HG02852 (cell line): ENCODE measurements around the gene SLC25A23.
"Not testable (repeated sequence)": the region's sequence is repeated elsewhere in the genome, so short reads cannot be mapped to it uniquely, and the experiment has no call there.

ENCODE experiments used
- ATAC-seq: cut with Tn5 transposase; IDR thresholded peaks from one replicate; pipeline ENCODE4 v1.9.1; 2021; ENCODE audit warnings: mild to moderate bottlenecking, moderate library complexity; ENCODE audit not compliant: unreplicated experiment

SLC25A23 gene

DNA sequence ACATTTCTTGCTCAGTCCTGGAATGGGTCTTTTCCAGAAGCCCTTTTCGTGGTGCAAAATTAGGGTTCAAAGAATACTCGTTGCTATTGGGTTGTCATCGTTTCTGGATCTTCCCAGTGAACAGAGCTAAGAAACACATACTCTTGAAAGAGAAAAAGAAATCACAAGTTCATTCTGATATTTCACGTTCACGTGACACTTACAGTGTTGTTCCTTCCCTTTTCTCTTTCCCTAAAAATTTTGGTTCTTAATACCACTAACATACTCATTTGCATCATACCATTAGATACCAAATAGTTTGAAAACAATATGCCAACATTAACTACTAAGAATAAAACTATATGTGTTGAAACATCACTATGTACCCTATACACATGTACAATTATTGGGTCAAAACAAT lies 53.2 kb downstream of the SLC25A23 start:
- ATAC-seq = no peak

DNA sequence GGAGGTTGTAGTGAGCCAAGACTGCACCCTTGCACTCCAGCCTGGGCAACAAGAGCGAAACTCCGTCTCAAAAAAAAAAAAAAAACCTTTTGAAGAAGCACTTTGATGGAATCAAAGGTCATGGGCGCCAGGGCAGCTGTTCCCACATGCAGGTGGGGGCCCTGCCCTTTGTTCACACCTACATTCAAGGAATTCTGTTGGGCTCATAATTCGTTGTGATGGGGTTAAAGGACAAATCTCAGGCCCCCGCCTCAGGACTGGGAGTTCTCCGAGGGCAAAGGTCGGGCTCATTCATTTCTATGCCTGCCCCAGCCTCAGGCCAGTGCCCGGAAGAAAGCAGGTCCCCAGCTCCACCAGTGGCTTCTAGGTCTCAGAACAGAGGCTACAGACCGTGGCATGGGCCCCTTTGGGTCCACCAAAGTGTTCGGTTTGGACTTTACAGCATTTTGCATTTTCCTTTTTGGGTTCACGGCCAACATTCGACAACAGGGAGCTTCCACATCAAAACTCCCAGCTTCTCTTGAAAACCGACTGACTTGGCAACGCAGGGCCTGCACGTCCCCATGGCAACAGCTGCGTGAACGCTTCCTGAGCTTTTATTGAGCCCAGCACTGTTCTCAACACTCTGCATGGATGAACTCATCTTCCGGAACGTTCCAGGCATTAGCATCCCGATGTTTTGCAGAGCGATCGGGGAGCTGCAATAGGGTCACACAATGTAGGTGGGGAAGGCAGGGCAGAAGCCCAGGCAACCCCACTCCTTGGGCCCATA lies 56.6 kb downstream of the SLC25A23 start:
- ATAC-seq = no peak

DNA sequence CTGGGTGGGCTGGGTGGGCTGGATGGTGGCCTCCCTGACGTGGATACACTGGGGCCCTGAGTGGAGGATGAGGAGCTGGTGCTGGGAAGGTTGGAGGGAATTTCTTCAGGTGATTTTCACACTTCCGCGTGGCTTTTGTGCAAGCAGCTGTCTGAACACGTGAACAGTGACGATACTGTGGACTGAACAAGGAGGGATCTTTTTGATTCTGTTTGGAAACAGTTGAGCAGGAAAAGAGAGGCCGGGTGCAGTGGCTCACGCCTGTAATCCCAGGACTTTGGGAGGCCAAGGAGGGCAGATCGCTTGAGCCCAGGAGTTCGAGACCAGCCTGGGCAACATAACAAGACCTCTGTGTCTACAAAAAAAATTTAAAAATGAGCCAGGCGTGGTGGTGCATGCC lies 57.5 kb downstream of the SLC25A23 start:
- no peak for ATAC-seq

DNA sequence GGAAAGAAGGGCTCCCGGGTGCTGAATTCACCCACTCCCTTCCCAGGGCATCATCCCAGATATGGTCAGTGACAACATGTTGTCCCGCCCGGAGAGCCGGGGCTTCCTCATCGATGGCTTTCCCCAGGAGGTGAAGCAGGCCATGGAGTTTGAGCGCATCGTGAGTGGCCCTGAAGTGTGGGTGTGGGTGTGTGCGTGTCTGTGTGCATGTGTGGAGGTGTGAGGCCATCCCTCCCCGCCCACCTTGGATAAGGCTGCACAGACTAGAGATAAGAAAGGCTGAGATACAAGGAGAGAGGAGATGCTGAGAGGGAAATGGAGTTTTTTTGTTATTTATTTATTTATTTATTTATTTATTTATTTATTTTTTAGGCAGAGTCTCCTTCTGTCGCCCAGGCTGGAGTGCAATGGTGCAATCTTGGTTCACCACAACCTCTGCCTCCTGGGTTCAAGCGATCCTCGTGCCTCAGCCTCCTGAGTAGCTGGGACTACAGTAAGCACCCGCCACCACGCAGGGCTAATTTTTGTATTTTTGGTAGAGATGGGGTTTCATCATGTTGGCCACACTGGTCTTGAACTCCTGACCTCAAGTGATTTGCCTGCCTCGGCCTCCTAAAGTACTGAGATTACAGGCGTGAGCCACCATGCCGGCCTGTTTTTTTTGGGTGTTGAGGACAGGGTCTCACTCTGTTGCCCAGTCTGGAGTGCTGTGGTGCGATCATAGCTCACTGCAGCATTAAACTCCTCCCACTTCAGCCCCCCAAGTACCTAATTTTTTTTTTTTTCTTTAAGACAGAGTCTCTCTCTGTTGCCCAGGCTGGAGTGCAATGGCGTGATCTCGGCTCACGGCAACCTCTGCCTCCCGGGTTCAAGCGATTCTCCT lies 59.3 kb downstream of the SLC25A23 start:
- not testable (repeated sequence) for ATAC-seq

DNA sequence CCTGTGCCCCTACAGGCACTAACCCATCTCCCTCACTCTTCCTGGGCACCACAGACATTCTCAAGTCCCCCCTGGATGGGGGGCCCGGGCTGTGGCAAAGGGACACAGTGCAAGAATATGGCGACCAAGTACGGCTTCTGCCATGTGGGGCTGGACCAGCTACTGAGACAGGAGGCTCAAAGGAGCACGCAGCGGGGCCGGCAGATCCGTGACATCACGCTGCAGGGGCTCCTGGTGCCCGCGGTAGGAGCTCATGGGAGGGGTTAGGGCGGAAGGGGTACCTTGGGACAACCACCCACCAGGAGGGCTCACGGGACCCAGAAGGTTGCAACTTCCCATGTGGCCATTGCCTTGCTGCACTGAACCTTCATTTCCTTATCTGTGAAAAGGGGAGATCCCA lies 63.3 kb downstream of the SLC25A23 start:
- ATAC-seq = no peak

DNA sequence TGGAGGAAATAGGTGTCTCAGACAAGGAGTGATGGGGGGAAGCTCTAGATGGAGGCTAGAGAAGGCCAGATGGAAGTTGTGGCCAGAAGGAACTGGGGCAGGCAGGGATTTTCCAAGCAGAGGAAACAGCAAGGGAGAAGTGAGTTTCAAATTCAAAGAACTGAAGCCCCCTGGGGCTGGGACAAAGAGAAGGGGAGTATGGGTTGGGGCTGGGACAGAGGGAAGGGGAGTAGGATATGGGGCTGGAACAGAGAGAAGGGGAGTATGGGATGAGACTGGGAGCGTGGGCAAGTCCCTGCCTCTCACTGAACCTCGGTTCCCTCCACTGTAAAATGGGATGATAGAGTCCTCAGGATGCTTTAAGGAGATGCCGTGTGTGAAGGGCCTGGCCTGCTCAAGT lies 64.8 kb downstream of the SLC25A23 start:
- no peak for ATAC-seq

DNA sequence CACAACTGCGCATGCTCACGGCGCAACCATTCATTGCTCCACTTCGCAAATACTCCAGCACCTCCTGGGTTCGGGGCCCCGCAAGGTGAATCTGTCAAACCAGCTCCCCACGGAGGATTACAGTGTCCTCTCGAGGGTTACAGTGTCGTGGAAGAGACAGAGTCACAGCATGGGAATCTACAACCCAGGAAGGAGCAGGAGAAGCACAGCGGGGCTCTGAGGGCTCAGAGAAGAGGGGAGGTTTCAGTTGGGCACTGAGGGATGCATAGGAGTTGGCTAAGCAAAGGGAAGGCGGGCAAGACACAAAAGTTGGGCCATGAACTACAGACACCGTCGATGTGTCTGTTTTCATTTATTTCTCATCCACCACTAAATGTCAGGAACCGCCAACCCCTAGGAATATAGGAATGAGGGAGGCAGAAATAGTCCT lies 65.6 kb downstream of the SLC25A23 start:
- ATAC-seq = no peak

DNA sequence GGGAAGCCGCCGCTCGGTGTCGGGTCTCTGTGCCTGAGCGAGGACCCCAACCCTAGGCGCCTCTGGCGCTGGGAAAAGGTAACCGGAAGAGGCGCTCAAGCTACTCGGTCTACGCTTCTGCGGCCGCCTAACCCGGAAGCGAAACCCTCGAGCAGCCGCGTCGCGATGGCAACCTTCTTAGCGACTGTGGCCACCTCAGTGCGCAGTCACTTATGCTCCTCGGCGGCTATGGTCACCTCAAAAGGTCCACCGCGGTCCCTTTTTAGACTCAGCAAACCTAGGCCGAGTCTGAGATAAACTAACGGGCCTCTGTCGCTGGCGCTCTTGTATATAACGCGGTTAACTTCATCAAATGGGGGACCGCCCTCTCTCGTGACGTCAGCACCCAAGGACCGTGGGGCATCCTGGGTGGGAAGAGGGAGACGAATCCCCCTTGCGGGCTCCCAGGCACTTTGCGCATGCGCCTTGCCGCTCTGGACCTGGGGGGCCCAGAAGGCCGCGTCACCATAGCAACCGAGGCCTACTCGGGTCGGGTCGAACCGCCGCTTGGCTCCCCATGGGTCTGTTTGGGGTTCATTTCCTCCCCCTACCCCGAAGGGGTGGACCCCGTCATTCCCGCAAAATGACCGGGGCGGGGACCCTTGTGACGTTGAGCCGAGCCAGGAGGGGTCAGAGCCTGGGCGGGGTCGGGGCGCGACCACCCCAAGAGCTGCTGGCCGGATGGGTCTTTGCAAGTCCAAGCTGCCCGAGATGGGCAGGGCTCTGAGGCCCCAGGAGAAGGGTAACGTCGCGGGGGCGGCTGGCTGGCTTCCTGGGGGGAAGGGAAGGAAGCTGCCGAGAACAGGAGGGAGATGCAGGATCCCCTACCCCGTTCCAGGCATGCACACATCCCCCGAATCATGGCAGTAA lies 66.3 kb downstream of the SLC25A23 start, which contains the start of gene GTF2F1:
Gene GTF2F1 (minus strand): TSS at position 91 of the 909 bp plus-strand sequence. CDS start 169 bp downstream, outside the sequence.
- peak; percentile 81 for ATAC-seq

DNA sequence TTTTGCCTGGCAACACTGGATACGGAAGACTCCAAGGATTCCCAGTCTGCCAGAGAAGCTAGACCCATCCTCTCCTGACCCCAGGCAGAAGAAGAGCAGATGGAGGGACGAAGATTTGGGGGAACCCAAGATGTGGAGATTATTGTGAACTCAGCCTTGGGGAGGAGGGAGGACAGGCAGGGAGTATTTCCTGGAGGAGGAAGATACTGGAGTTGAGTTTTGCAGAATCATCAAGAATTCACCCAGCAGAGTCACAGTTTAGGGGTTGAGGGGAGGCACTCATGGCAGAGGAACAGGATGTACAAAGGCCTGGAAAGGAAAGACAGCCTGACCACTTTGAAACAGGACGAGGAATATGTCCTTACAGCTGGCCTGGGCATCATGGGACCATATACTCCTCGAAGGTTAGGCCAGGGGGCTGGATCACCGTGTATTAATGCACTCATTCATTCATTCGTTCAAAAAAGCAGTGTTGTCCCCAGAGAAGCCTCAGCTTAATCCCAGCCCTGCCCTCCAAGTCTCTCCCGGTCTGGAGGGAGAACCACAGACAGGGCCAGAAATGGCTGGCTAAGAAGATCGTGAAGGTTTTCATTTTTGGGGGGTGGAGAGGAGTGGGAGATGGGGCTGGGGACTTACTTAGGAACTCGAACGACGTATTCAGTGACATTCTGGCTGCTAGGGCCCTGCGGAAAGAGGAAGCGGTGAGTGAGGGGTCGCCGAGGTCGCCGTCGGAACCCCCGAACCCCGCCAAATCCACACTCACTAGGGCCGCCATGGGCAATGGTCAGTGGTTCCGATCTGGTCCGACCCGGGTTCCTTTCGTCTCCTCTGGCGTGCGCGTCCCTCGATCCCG lies 67.1 kb downstream of the SLC25A23 start:
- no peak for ATAC-seq
